ENCODE results near the gene GPR18. TPM values are rescaled to one million over a fixed set of nuclear protein-coding genes. Genes with fewer than 3 reads are reported as not detected.

The GPR18 gene
- total and polyA plus RNA-seq, 2 of the 4 experiments (the other 2 are of a cell fraction) = not detected

DNA sequence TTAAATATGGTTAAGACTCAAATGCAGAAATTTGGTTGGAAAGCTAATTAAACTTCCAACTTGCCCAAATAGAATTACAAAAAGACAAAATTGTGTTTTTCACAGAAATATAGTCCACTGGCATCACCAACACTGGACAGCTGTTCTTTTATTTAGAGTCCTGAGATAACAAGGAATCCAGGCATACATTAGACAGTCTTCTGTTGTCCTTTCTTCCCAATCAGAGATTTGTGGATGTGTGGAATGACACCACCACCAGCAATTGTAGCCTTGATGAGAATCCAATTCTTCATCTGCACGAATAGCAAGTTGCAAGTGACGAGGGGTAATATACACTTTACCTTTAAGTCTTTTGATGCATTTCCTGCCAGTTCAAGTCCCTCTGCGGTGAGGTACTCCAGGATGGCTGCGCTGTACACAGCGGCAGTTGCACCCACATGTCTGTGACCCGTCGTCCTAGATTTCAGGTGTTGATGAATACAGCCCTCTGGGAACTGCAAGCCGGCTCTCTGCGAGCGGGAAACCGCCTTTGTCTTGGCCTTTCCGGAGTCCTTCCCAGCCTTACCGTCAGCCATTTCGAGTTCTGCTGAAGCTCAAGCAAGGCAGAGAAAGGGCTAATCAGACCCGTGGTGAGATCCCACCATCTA lies 42.9 kb downstream of the GPR18 start:
- ChIA-PET CTCF (no interaction called here), POLR2A (ENCODE audit: unreplicated experiment) (no interaction called here)
- H3K27me3 ChIP-seq (ENCODE audit: control insufficient read depth, insufficient read depth, low read length) = no peaks in the 10 kb centered on the region
- WGBS, 2 experiments (ENCODE audit: extremely low coverage in 2 of 2, insufficient read length in 1 of 2) = 91% methylated on average over 11 of the region's 15 CpGs; no CpG with 5 or more reads in 1 of the 2 experiments
- H3K4me2 ChIP-seq (ENCODE audit: low read depth, low read length) = no peak overlapping the region
- no peak overlapping the region for H2AK5ac ChIP-seq (ENCODE audit: low read depth, low read length)
- intact Hi-C loops (cut with micrococcal nuclease) = no loop called here
- no peak overlapping the region for H2AFZ ChIP-seq (replicated peaks; ENCODE audit: low read length, poor library complexity)
- dilution Hi-C loops (cut with HindIII; ENCODE audit: low sequenced_read_pairs, unreplicated experiment) = no loop called here
- no peak overlapping the region for H3K27ac ChIP-seq (ENCODE audit: insufficient read depth, low read length)
- no peak overlapping the region for H3K9ac ChIP-seq (ENCODE audit: low read depth, low read length)
- H3K56ac ChIP-seq (ENCODE audit: extremely low read depth, insufficient read depth, low read length) = no peak overlapping the region
- ATAC-seq (ENCODE audit: low read depth) (no peak), DNase-seq (no peak)
- H3K9me3 ChIP-seq (ENCODE audit: control insufficient read depth, insufficient read depth, low read length) = no peaks in the 10 kb centered on the region
- no peak overlapping the region for H2AK9ac ChIP-seq (replicated peaks; ENCODE audit: low read depth, low read length, poor library complexity)
- no peak overlapping the region for H4K8ac ChIP-seq (ENCODE audit: low read depth in 2 of 2, low read length in 2 of 2)
- no TSS peak for BruUV-seq (replicated peaks)
- peaks cover 37 to 58% of the 10 kb centered on the region in 2 experiments for H3K79me1 ChIP-seq (ENCODE audit: low read depth in 1 of 2, low read length in 2 of 2)
- H3K4ac ChIP-seq (ENCODE audit: low read depth, low read length) = no peak overlapping the region
- H2BK15ac ChIP-seq (ENCODE audit: low read depth, low read length) = no peak overlapping the region
- H3K14ac ChIP-seq (replicated peaks; ENCODE audit: low read depth, low read length) = no peak overlapping the region
- H2BK120ac ChIP-seq (ENCODE audit: low read depth, low read length) = no peak overlapping the region
- in situ Hi-C loops (cut with MboI; ENCODE audit: low sequenced_read_pairs) = no loop called here
- no peaks in the 10 kb centered on the region for H3K36me3 ChIP-seq (ENCODE audit: control insufficient read depth, insufficient read depth, low read length)
- H4K20me1 ChIP-seq (ENCODE audit: insufficient read depth, low read length) = peaks cover 50% of the 10 kb centered on the region
- H3K4me1 ChIP-seq (ENCODE audit: control insufficient read depth, insufficient read depth, low read length) = peaks cover 6% of the 10 kb centered on the region; the same call in 1 of the 2 replicates
- no peak overlapping the region for H3K4me3 ChIP-seq (ENCODE audit: insufficient read depth, low read depth, low read length)
- no peak overlapping the region for H4K5ac ChIP-seq (ENCODE audit: low read depth, low read length)
- H2BK20ac ChIP-seq (ENCODE audit: low read depth, low read length) = no peak overlapping the region
- TF ChIP-seq BHLHE40 (IDR thresholded peaks at IDR 0.05; ENCODE audit: low read depth, low read length) (no peak), SMC3 (IDR thresholded peaks at IDR 0.05; ENCODE audit: low read depth, low read length) (no peak), RAD21 (IDR thresholded peaks at IDR 0.05; ENCODE audit: low read length) (no peak), POLR2A (IDR thresholded peaks at IDR 0.05; ENCODE audit: low read depth, low read length) (no peak), MAZ (IDR thresholded peaks at IDR 0.05; ENCODE audit: borderline replicate concordance, low read depth, low read length) (no peak), MAFK (IDR thresholded peaks at IDR 0.05; ENCODE audit: low read depth, low read length) (no peak), CHD1 (IDR thresholded peaks at IDR 0.05; ENCODE audit: low read depth, low read length) (no peak), CEBPB (IDR thresholded peaks at IDR 0.05; ENCODE audit: low read depth, low read length) (no peak), RFX5 (IDR thresholded peaks at IDR 0.05; ENCODE audit: low read depth, low read length) (no peak), USF2 (IDR thresholded peaks at IDR 0.05; ENCODE audit: low read depth, low read length) (no peak), MXI1 (IDR thresholded peaks at IDR 0.05; ENCODE audit: borderline replicate concordance, low read depth, low read length) (no peak), NFE2L2 (IDR thresholded peaks at IDR 0.05; ENCODE audit: low read depth, low read length) (no peak), FOS (IDR thresholded peaks at IDR 0.05; ENCODE audit: low read depth, low read length) (no peak)
- TF ChIP-seq, protein P1, sequence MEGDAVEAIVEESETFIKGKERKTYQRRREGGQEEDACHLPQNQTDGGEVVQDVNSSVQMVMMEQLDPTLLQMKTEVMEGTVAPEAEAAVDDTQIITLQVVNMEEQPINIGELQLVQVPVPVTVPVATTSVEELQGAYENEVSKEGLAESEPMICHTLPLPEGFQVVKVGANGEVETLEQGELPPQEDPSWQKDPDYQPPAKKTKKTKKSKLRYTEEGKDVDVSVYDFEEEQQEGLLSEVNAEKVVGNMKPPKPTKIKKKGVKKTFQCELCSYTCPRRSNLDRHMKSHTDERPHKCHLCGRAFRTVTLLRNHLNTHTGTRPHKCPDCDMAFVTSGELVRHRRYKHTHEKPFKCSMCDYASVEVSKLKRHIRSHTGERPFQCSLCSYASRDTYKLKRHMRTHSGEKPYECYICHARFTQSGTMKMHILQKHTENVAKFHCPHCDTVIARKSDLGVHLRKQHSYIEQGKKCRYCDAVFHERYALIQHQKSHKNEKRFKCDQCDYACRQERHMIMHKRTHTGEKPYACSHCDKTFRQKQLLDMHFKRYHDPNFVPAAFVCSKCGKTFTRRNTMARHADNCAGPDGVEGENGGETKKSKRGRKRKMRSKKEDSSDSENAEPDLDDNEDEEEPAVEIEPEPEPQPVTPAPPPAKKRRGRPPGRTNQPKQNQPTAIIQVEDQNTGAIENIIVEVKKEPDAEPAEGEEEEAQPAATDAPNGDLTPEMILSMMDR (conservative IDR thresholded peaks at IDR 0.05; ENCODE audit: low read depth, low read length) = no peak
- no peak overlapping the region for H2BK5ac ChIP-seq (ENCODE audit: low read depth, low read length, poor library complexity, severe bottlenecking)
- peaks cover 8% of the 10 kb centered on the region; the same call in 1 of the 2 replicates for H3K9me1 ChIP-seq (ENCODE audit: insufficient read depth, low read length)
- no peak overlapping the region for H3K18ac ChIP-seq (ENCODE audit: low read depth, low read length)
- H4K91ac ChIP-seq (ENCODE audit: insufficient read depth, low read depth, low read length) = no peak overlapping the region
- no peak overlapping the region for H3K23ac ChIP-seq (ENCODE audit: low read depth, low read length)

Measured in IMR-90 (cell line).